Measurements from ENCODE around the gene UTRN. TPM values are rescaled to one million over a fixed set of nuclear protein-coding genes. Genes with fewer than 3 reads are reported as not detected.

The UTRN gene
- total and polyA plus RNA-seq, 2 experiments from 2014 or later, result 53.9 to 121 TPM

DNA sequence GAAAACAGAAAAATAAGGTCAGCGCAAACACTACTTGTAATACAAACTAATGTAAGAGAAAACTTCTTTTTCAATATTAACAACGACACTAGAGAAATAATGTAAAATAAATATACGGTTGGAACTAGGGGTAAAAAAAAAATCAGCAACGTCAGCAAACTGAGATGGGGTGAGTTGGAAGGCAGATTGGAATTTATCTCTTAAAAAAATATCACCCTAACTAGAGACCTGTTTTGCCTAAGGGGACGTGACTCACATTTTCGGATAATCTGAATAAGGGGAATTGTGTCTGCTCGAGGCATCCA, 705 bp upstream of the UTRN start (continued):
- TF ChIP-seq, protein P1, sequence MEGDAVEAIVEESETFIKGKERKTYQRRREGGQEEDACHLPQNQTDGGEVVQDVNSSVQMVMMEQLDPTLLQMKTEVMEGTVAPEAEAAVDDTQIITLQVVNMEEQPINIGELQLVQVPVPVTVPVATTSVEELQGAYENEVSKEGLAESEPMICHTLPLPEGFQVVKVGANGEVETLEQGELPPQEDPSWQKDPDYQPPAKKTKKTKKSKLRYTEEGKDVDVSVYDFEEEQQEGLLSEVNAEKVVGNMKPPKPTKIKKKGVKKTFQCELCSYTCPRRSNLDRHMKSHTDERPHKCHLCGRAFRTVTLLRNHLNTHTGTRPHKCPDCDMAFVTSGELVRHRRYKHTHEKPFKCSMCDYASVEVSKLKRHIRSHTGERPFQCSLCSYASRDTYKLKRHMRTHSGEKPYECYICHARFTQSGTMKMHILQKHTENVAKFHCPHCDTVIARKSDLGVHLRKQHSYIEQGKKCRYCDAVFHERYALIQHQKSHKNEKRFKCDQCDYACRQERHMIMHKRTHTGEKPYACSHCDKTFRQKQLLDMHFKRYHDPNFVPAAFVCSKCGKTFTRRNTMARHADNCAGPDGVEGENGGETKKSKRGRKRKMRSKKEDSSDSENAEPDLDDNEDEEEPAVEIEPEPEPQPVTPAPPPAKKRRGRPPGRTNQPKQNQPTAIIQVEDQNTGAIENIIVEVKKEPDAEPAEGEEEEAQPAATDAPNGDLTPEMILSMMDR (conservative IDR thresholded peaks at IDR 0.05; ENCODE audit: low read depth in 2 of 2), result no peak
- no peak for TF ChIP-seq EZH2phosphoT487 (IDR thresholded peaks at IDR 0.05; ENCODE audit: unreplicated experiment)
- no peak for TF ChIP-seq STAT1 (IDR thresholded peaks at IDR 0.05; ENCODE audit: unreplicated experiment)
- no peak for TF ChIP-seq ETS1 (IDR thresholded peaks at IDR 0.05)
- no peak for TF ChIP-seq NANOG (IDR thresholded peaks at IDR 0.05; ENCODE audit: borderline replicate concordance)
- no peak for TF ChIP-seq ZNF331 (CRISPR knock-in tag; IDR thresholded peaks at IDR 0.05; ENCODE audit: low read depth)
- no peak for TF ChIP-seq EZH2 (IDR thresholded peaks at IDR 0.05; ENCODE audit: low read depth, unreplicated experiment)

DNA sequence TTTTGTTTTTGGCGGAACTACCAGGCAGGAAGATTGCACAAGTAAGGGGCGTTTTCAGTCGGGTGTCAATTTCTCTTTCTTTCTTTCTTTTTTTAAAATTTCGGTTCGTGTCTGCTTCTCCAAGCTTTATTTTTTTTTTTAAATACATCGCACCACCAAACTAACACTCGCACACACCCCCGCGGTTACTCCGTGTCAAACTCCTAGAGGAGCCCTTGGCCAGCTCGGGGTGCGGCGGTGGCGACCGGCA, 338 bp downstream of the UTRN start:
- no peaks in the 10 kb centered on the region for H3K9me3 Mint-ChIP-seq
- Histone ChIP-seq H3K27me3 (ENCODE audit: insufficient read depth) (peaks cover 33% of the 10 kb centered on the region), H3K4me1 (ENCODE audit: insufficient read depth) (peaks cover 22% of the 10 kb centered on the region), H4K20me1 (replicated peaks; ENCODE audit: insufficient read depth) (0 out of 2 replicates have a peak, but pooled peaks cover 6% of the 10 kb centered on the region), H2AFZ (peak overlapping the region; percentile 58; the same call in 1 of the 2 replicates), H3F3A (replicated peaks; ENCODE audit: low read depth) (0 out of 2 replicates have a peak, but pooled peaks cover 3% of the 10 kb centered on the region), H3K4me2 (peak overlapping the region; percentile 82), H3K9me2 (ENCODE audit: insufficient read depth) (no peaks in the 10 kb centered on the region), H3K79me2 (replicated peaks; ENCODE audit: insufficient read depth) (peaks cover 31% of the 10 kb centered on the region), H3K4me3 (peak overlapping the region; percentile 80), H3K36me3 (ENCODE audit: insufficient read depth) (no peaks in the 10 kb centered on the region), H3K27ac (ENCODE audit: low read depth) (peak overlapping the region; percentile 83)
- peaks cover 17% of the 10 kb centered on the region for H3K27me3 Mint-ChIP-seq (ENCODE audit: insufficient read depth, low read depth, poor library complexity)
- H3K27ac Mint-ChIP-seq, result peak overlapping the region; percentile 68; the same call in 1 of the 2 replicates
- H3K36me3 Mint-ChIP-seq (ENCODE audit: low read depth), result peaks cover 5% of the 10 kb centered on the region; the same call in 1 of the 3 replicates
- DNase-seq (ENCODE audit: low spot score) (no peak), ATAC-seq (no peak)
- peaks cover 21% of the 10 kb centered on the region for H3K4me1 Mint-ChIP-seq
- H3K4me3 Mint-ChIP-seq, result peak overlapping the region; percentile 96
- TF ChIP-seq ZNF114 (CRISPR knock-in tag; IDR thresholded peaks at IDR 0.05), result no peak
- TF ChIP-seq REST (IDR thresholded peaks at IDR 0.05; ENCODE audit: unreplicated experiment), result no peak
- no peak for TF ChIP-seq ZNF331 (CRISPR knock-in tag; IDR thresholded peaks at IDR 0.05; ENCODE audit: low read depth)
- no peak for TF ChIP-seq ETS1 (IDR thresholded peaks at IDR 0.05)
- no peak for TF ChIP-seq STAT1 (IDR thresholded peaks at IDR 0.05; ENCODE audit: unreplicated experiment)
- no peak for TF ChIP-seq JUNB (IDR thresholded peaks at IDR 0.05; ENCODE audit: unreplicated experiment)
- TF ChIP-seq CREB1 (CRISPR knock-in tag; IDR thresholded peaks at IDR 0.05; ENCODE audit: low read depth), result no peak
- no peak for TF ChIP-seq POLR2AphosphoS5 (IDR thresholded peaks at IDR 0.05; ENCODE audit: low read depth)
- TF ChIP-seq EZH2 (IDR thresholded peaks at IDR 0.05; ENCODE audit: low read depth, unreplicated experiment), result no peak
- no peak for TF ChIP-seq EZH2phosphoT487 (IDR thresholded peaks at IDR 0.05; ENCODE audit: unreplicated experiment)
- no peak for TF ChIP-seq NANOG (IDR thresholded peaks at IDR 0.05; ENCODE audit: borderline replicate concordance)
- TF ChIP-seq, protein P1 (conservative IDR thresholded peaks at IDR 0.05; ENCODE audit: low read depth in 2 of 2), result no peak

All from GM23338 (cell line).